Muscle layer of duodenum (tissue), 2 donors: Measurements from ENCODE around the gene MYH14.

Source experiments
- H3K27ac ChIP-seq: one replicate; pipeline ENCODE4 v1.7.0; 2013; ENCODE audit warnings: mild to moderate bottlenecking, low read length
- H3K27me3 ChIP-seq: one replicate; pipeline ENCODE4 v1.7.0; 2013; ENCODE audit warnings: low read depth, mild to moderate bottlenecking, control low read depth, low read length
- H3K36me3 ChIP-seq, 2 donors: one replicate each; pipeline ENCODE4 v1.7.0; 2013; ENCODE audit warnings: low read length in 2 of 2, control low read depth in 1 of 2, mild to moderate bottlenecking in 1 of 2; ENCODE audit not compliant: insufficient read depth in 2 of 2, control insufficient read depth in 1 of 2
- H3K4me1 ChIP-seq, 2 donors: one replicate each; pipeline ENCODE4 v1.7.0; 2013; ENCODE audit warnings: low read length in 2 of 2, mild to moderate bottlenecking in 2 of 2, control low read depth in 1 of 2, moderate library complexity in 1 of 2; ENCODE audit not compliant: insufficient read depth in 2 of 2, control insufficient read depth in 1 of 2
- H3K4me3 ChIP-seq, 2 donors: one replicate each; pipeline ENCODE4 v1.7.0; 2013; ENCODE audit warnings: low read length in 2 of 2, low read depth in 1 of 2, mild to moderate bottlenecking in 1 of 2
- H3K9me3 ChIP-seq, 2 donors: one replicate each; pipeline ENCODE4 v1.7.0; 2013; ENCODE audit warnings: low read length in 2 of 2, control low read depth in 1 of 2, mild to moderate bottlenecking in 1 of 2; ENCODE audit not compliant: control insufficient read depth in 1 of 2
- donor health status: healthy.

MYH14 gene

DNA sequence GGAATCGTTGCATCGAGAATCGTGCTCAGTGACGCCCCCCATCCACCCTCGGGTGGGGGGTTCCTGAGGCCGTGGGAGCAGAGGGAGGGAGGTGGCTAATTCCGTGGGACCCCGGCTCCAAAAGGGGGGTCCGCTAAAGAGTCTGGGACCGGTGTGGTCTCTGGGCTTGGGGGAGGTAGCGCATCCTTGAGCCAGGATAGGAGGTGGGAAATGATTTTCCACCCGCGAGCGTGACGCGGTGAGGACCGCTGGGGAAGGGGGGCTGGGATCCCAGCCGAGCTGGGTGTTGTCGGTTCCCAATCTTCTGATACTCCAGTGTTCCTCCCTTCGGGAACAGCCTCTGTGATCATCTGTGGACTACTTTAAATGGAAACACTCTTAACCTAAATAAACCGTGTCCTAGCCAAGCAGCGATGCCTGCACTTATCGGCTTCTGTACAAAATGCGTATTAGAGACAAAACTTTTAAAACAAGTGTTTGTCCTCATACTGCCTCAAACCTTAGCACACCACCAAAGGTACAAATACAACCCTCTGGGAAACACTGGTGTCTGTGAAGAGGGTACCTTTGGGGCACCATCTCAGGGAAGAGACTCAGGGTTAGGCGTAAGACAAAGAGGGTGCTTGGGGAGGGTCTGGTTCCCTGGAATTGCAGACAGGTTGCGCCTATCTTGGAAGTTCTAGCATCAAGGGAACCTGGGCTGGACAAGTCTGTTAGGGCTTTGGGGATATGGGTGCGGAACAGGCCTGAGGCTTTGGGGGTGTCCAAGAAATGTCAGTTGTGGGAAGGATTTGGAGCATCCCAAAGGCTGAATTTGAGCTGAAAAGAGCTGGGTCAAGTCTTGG is 109.8 kb downstream of the MYH14 start:
- Histone ChIP-seq H3K9me3 (peaks cover 0 to 3% of the 10 kb centered on the region in 2 donors), H3K4me3 (no peak overlapping the region), H3K36me3 (no peaks in the 10 kb centered on the region), H3K27ac (no peak overlapping the region), H3K4me1 (no peaks in the 10 kb centered on the region), H3K27me3 (peaks cover 15% of the 10 kb centered on the region)

GRCh38 chr19:50313812-50314536 is 110.6 kb downstream of the MYH14 start:
- Histone ChIP-seq H3K27ac (no peak overlapping the region), H3K36me3 (no peaks in the 10 kb centered on the region), H3K9me3 (no peaks in the 10 kb centered on the region), H3K27me3 (peaks cover 15% of the 10 kb centered on the region), H3K4me1 (no peaks in the 10 kb centered on the region), H3K4me3 (no peak overlapping the region)

DNA sequence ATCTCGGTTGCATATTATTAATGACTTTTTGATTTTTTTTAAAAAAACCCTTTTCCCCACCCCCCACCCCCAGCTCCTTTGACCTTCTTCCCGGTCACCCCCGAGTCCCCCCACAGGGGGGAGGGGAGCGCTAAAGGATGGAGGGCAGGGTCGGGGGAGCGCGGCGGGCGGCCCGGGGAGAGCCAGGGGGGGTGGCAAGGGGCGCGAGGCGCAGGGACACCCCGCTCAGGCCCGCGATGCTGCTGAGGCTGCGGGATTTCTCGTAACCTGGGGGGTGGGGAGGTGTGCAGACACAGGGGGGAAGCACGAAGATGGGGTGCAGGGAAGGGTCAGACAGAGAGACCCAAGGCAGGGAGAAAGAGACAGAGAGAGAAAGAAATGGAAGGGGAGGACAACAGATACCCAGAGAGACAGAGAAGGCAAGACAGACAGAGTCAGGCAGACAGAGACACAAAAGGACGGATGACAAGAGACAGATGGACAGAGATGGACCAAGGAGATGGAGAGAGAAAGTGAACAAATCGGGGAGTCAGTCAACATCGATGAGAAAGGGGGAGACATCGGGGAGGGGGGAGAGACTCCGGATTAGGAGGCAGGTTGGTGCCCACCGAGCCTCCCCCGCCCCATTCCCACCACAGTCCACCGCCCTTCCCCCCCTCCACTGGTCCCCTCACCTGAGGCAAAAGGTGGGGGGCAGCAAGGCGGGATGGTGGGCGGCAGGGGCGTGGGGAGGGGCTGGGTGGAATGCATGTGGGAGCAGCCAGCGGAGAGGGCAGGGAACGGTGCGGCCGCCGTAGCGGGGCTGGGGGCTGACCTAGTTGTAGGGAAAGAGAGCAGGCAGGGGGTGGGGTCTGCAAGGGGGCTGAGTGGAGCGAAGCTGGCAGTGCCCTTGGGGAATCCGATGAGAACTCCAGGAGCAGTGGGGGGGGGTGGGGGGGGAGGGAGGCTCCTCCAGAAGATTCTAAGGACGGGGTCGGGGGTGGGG is 111.6 kb downstream of the MYH14 start:
- Histone ChIP-seq H3K27ac (no peak overlapping the region), H3K36me3 (no peaks in the 10 kb centered on the region), H3K4me3 (no peak overlapping the region), H3K4me1 (no peaks in the 10 kb centered on the region), H3K27me3 (peaks cover 15% of the 10 kb centered on the region), H3K9me3 (no peaks in the 10 kb centered on the region)

DNA sequence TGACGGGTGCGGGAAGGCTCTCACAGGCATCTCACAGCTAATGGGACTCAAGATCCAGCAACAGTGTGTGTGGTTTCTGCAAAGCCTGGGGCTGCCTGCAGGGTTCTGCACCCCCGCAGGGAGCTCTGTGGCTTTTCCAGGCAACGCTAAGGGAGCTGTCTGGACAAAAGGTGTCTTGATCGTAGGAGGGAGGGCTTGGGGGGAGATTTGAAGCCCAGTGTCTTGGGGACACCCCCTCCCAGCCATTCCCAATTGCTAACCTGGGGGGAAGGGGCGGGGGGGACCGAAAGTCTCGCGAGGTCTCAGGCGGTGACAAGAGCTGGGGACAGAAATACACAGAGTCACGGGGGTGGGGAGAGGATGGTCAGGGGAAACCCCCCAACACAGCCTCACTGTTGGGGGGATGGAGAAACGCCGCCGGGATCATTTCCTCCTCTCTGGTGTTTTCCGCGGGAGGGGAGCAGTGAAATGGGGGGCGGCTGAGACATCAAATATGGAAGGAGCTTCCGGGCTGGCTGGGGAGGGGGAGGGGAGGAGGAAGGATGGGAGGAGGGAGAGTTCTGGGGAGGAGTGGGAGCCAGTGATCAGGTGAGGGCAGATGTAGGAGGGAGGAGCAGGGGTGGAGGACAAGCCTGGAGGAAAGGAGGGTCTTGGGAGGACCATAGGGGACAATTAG is 112.5 kb downstream of the MYH14 start:
- H3K27me3 ChIP-seq, result peaks cover 15% of the 10 kb centered on the region
- H3K36me3 ChIP-seq, result no peaks in the 10 kb centered on the region
- no peaks in the 10 kb centered on the region for H3K4me1 ChIP-seq
- no peaks in the 10 kb centered on the region for H3K9me3 ChIP-seq
- H3K27ac ChIP-seq, result no peak overlapping the region
- no peak overlapping the region for H3K4me3 ChIP-seq

DNA sequence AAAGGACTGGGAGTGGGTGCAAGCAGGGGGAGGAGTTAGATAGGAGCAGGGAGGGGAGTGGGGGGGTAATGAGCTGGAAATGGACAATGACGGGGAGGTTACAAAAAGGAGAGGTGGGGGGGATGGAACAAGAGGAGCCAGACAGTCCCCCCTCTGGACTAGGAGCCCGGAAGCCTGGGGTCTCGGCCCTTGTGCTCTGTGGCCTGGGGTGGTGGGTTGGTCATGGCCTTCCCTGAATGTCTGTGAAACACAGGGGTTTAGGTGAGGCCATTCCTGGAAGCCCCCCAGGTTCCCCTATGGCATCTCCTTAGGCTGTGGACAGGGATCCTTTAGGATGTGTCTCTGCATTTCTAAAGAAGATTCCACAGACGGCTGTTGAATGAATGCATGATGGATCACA is 113.7 kb downstream of the MYH14 start:
- Histone ChIP-seq H3K36me3 (no peaks in the 10 kb centered on the region), H3K4me3 (no peak overlapping the region), H3K9me3 (no peaks in the 10 kb centered on the region), H3K27me3 (peaks cover 15% of the 10 kb centered on the region), H3K4me1 (no peaks in the 10 kb centered on the region), H3K27ac (no peak overlapping the region)

DNA sequence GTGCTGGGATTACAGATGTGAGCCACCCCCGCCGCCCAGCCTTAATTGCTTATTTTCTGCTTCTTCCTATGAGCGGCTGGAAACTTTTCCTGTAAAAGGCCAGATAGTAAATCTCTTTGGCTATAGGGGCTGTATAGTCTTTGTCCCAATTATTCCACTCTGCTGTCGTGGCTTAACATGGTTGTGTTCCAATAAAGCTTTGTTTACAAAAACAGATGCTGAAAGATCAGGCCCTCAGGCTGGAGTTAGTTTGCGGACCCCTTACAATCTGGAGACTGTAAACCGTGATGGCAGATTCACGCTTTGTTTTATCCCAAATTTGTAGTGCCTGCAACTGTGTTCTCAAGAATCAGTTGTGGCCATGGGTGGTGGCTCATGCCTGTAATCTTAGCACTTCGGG is 115.0 kb downstream of the MYH14 start:
- peaks cover 13% of the 10 kb centered on the region for H3K27me3 ChIP-seq
- no peaks in the 10 kb centered on the region for H3K36me3 ChIP-seq
- H3K4me1 ChIP-seq, result no peaks in the 10 kb centered on the region
- H3K9me3 ChIP-seq, result no peaks in the 10 kb centered on the region
- H3K4me3 ChIP-seq, result no peak overlapping the region
- H3K27ac ChIP-seq, result no peak overlapping the region

GRCh38 chr19:50319156-50319555 is 115.7 kb downstream of the MYH14 start:
- no peaks in the 10 kb centered on the region for H3K9me3 ChIP-seq
- peaks cover 8% of the 10 kb centered on the region for H3K27me3 ChIP-seq

GRCh38 chr19:50320051-50320450 is 116.6 kb downstream of the MYH14 start:
- no peak overlapping the region for H3K4me3 ChIP-seq
- H3K36me3 ChIP-seq, result no peaks in the 10 kb centered on the region
- no peaks in the 10 kb centered on the region for H3K9me3 ChIP-seq
- H3K4me1 ChIP-seq, result no peaks in the 10 kb centered on the region
- H3K27ac ChIP-seq, result no peak overlapping the region
- H3K27me3 ChIP-seq, result peaks cover 5% of the 10 kb centered on the region

More at GRCh38 chr19:50319156-50319555, 115.7 kb downstream of the MYH14 start:
- no peaks in the 10 kb centered on the region for H3K4me1 ChIP-seq
- H3K36me3 ChIP-seq, result no peaks in the 10 kb centered on the region
- H3K27ac ChIP-seq, result no peak overlapping the region
- H3K4me3 ChIP-seq, result no peak overlapping the region

DNA sequence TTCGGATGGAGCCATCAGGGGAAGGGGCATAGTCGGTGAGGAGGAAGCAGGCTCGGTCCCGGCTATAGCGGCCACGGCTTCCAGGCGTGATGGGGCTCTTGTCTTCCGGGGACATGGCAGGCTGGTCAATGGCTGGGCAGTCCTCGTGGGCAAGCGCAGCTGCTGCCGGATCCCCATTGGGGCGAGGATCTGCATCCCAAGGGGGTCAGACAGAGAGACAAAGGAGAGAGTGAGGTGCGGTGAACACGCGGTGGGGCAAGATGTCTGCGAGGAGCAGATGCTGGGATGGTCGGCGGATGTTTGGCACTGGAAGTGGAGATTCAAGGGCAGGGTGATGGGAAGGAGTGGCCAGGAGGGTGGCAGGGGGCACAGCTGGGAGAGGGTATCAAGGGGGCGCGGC is 117.2 kb downstream of the MYH14 start:
- Histone ChIP-seq H3K9me3 (no peaks in the 10 kb centered on the region), H3K4me3 (no peak overlapping the region), H3K36me3 (no peaks in the 10 kb centered on the region), H3K27ac (no peak overlapping the region), H3K4me1 (peaks cover 0 to under 1% of the 10 kb centered on the region in 2 donors), H3K27me3 (peaks cover 5% of the 10 kb centered on the region)

GRCh38 chr19:50321831-50322230 is 118.4 kb downstream of the MYH14 start:
- Histone ChIP-seq H3K9me3 (no peaks in the 10 kb centered on the region), H3K27me3 (peaks cover 9% of the 10 kb centered on the region), H3K27ac (no peak overlapping the region), H3K4me1 (peaks cover 0 to 9% of the 10 kb centered on the region in 2 donors), H3K4me3 (no peak overlapping the region), H3K36me3 (no peaks in the 10 kb centered on the region)
